H1 (cell line): ENCODE measurements around the gene LRRC25. TPM values are rescaled to one million over a fixed set of nuclear protein-coding genes. Genes with fewer than 3 reads are reported as not detected.
A peak's percentile ranks its signal among the peaks of the same experiment; 100 is the strongest.

Source experiments
- CTCF ChIA-PET: fragments of 300-600 bp; sonication (Branson Sonifier 250); formaldehyde crosslinking; loops from one replicate; lab custom pipeline; 2021; ENCODE audit not compliant: partially characterized antibody; lab: Charles Lee
- POLR2A ChIA-PET: fragments of 300-600 bp; sonication (Branson Sonifier 250); formaldehyde crosslinking; loops from one replicate; lab custom pipeline; 2021; ENCODE audit warnings: inconsistent platforms; ENCODE audit not compliant: partially characterized antibody; lab: Charles Lee
- DNase-seq, 2 experiments: peaks; one replicate each; pipeline versions ENCODE4 v3.0.0 to v3.0.0-alpha.2; 2010 to 2022; ENCODE audit warnings: low spot score in 2 of 2, low read depth in 1 of 2, mixed read lengths in 1 of 2
- FAIRE-seq: peaks from 2 replicates; lab custom pipeline; 2011; peaks lifted over from hg19 to GRCh38; lab: Jason Lieb, UNC
- H2AFZ ChIP-seq: 2 replicates; pipeline ENCODE4 v1.8.1; 2012; ENCODE audit warnings: low read length, inconsistent platforms
- H2AK5ac ChIP-seq: 2 replicates; pipeline ENCODE4 v1.6.1; 2013; ENCODE audit warnings: low read depth, low read length
- H2BK120ac ChIP-seq: replicated peaks from 2 replicates; pipeline ENCODE3; 2013; ENCODE audit warnings: low read depth, low read length, inconsistent platforms
- H2BK12ac ChIP-seq: 2 replicates; pipeline ENCODE4 v1.6.1; 2013; ENCODE audit warnings: low read depth, low read length
- H2BK15ac ChIP-seq: 2 replicates; pipeline ENCODE4 v1.6.1; 2013; ENCODE audit warnings: low read length
- H2BK20ac ChIP-seq: 2 replicates; pipeline ENCODE4 v1.6.1; 2013; ENCODE audit warnings: low read length
- H2BK5ac ChIP-seq: 2 replicates; pipeline ENCODE4 v1.6.1; 2013; ENCODE audit warnings: low read depth, low read length
- H3K14ac ChIP-seq: 2 replicates; pipeline ENCODE4 v1.6.1; 2013; ENCODE audit warnings: inconsistent platforms; ENCODE audit not compliant: insufficient read length
- H3K18ac ChIP-seq: 2 replicates; pipeline ENCODE4 v1.6.1; 2013; ENCODE audit warnings: low read length; ENCODE audit errors: extremely low read depth
- H3K23ac ChIP-seq: 2 replicates; pipeline ENCODE4 v1.6.1; 2013; ENCODE audit warnings: inconsistent platforms; ENCODE audit not compliant: insufficient read length
- H3K23me2 ChIP-seq: 2 replicates; pipeline ENCODE4 v1.6.1; 2013; ENCODE audit warnings: low read depth, low read length
- H3K27ac ChIP-seq: 2 replicates; pipeline ENCODE4 v1.6.1; 2011; ENCODE audit warnings: low read depth, low read length, inconsistent platforms
- H3K27me3 ChIP-seq, 4 experiments: replicated peaks in 1 of 4; 1 replicate in 1 of 4; 2 replicates in 3 of 4; pipeline versions ENCODE4 v1.6.1 to v1.8.1; 2011 to 2013; ENCODE audit warnings: low read length in 3 of 4, mild to moderate bottlenecking in 3 of 4, inconsistent platforms in 2 of 4, mixed read lengths in 2 of 4, moderate library complexity in 1 of 4; ENCODE audit not compliant: control insufficient read depth in 3 of 4, insufficient read depth in 3 of 4; ENCODE audit errors: extremely low read depth in 1 of 4
- H3K36me3 ChIP-seq, 4 experiments: 2 replicates each; pipeline versions ENCODE4 v1.6.1 to v1.8.1; 2011 to 2013; ENCODE audit warnings: mild to moderate bottlenecking in 4 of 4, low read length in 3 of 4, moderate library complexity in 2 of 4, control low read depth in 1 of 4, inconsistent platforms in 1 of 4; ENCODE audit not compliant: insufficient read depth in 4 of 4, control insufficient read depth in 2 of 4
- H3K4ac ChIP-seq: replicated peaks from 2 replicates; pipeline ENCODE3; 2013; ENCODE audit warnings: low read length, low read depth, mixed read lengths, inconsistent platforms; ENCODE audit not compliant: insufficient read length
- H3K4me1 ChIP-seq, 4 experiments: replicated peaks in 1 of 4; 1 replicate in 1 of 4; 2 replicates in 3 of 4; pipeline versions ENCODE4 v1.6.1 to v1.8.1; 2011 to 2013; ENCODE audit warnings: low read length in 3 of 4, inconsistent platforms in 2 of 4, mixed read lengths in 1 of 4; ENCODE audit not compliant: insufficient read depth in 4 of 4, control insufficient read depth in 3 of 4
- H3K4me2 ChIP-seq, 2 experiments: 2 replicates each; pipeline versions ENCODE4 v1.6.1 to v1.8.1; 2011 to 2013; ENCODE audit warnings: low read depth in 2 of 2, low read length in 2 of 2, control low read depth in 1 of 2, inconsistent platforms in 1 of 2, mild to moderate bottlenecking in 1 of 2; ENCODE audit not compliant: insufficient read depth in 1 of 2
- H3K4me3 ChIP-seq, 4 experiments: fragments of 200-600, 300-600 bp in 1 of 4; sonication (generic), shearing (Covaris generic), sonication (Bioruptor Twin) in 1 of 4; 2 replicates each; pipeline versions ENCODE4 v1.5.1 to v1.8.1; 2011 to 2016; ENCODE audit warnings: low read length in 4 of 4, low read depth in 3 of 4, control low read depth in 2 of 4, inconsistent platforms in 2 of 4, mild to moderate bottlenecking in 2 of 4, mixed read lengths in 1 of 4, moderate library complexity in 1 of 4; ENCODE audit not compliant: insufficient read depth in 2 of 4; ENCODE audit errors: extremely low read depth in 1 of 4
- H3K56ac ChIP-seq: replicated peaks from 2 replicates; pipeline ENCODE3; 2013; ENCODE audit warnings: low read depth, mild to moderate bottlenecking, mixed read lengths, low read length, inconsistent platforms; ENCODE audit not compliant: insufficient read length
- H3K79me1 ChIP-seq: 2 replicates; pipeline ENCODE4 v1.6.1; 2013; ENCODE audit warnings: low read depth, low read length, control low read depth
- H3K79me2 ChIP-seq, 2 experiments: 2 replicates each; pipeline versions ENCODE4 v1.6.1 to v1.8.1; 2012 to 2013; ENCODE audit warnings: low read length in 2 of 2, mild to moderate bottlenecking in 2 of 2, inconsistent platforms in 1 of 2; ENCODE audit not compliant: insufficient read depth in 2 of 2, control insufficient read depth in 1 of 2
- H3K9ac ChIP-seq, 4 experiments: replicated peaks in 1 of 4; 1 replicate in 1 of 4; 2 replicates in 3 of 4; pipeline versions ENCODE4 v1.6.1 to v1.8.1; 2011 to 2013; ENCODE audit warnings: low read depth in 3 of 4, low read length in 3 of 4, control low read depth in 2 of 4, mild to moderate bottlenecking in 2 of 4, moderate library complexity in 2 of 4, inconsistent platforms in 1 of 4; ENCODE audit errors: extremely low read depth in 1 of 4
- H3K9me3 ChIP-seq, 2 experiments: 2 replicates each; pipeline versions ENCODE4 v1.6.1 to v1.8.1; 2012 to 2013; ENCODE audit warnings: mild to moderate bottlenecking in 2 of 2, moderate library complexity in 2 of 2, control low read depth in 1 of 2, inconsistent platforms in 1 of 2, low read depth in 1 of 2, low read length in 1 of 2, mixed read lengths in 1 of 2; ENCODE audit not compliant: insufficient read depth in 2 of 2
- H4K20me1 ChIP-seq, 2 experiments: replicated peaks in 1 of 2; 2 replicates each; pipeline versions ENCODE3 to v1.8.1; 2011 to 2013; ENCODE audit warnings: inconsistent platforms in 2 of 2, low read length in 2 of 2, mild to moderate bottlenecking in 1 of 2; ENCODE audit not compliant: insufficient read depth in 2 of 2, control insufficient read depth in 1 of 2
- H4K5ac ChIP-seq: 2 replicates; pipeline ENCODE4 v1.6.1; 2013; ENCODE audit warnings: low read length, low read depth, mixed read lengths, inconsistent platforms; ENCODE audit not compliant: insufficient read length
- H4K8ac ChIP-seq: 2 replicates; pipeline ENCODE4 v1.8.0; 2013; ENCODE audit warnings: mild to moderate bottlenecking, moderate library complexity, low read length, inconsistent platforms; ENCODE audit not compliant: insufficient read depth; ENCODE audit errors: extremely low read depth
- H4K91ac ChIP-seq: replicated peaks from 2 replicates; pipeline ENCODE3; 2013; ENCODE audit warnings: low read length, mixed read lengths, inconsistent platforms; ENCODE audit not compliant: insufficient read length
- CHD1 ChIP-seq: IDR thresholded peaks from 2 replicates; pipeline ENCODE4 v1.6.1; 2012; ENCODE audit warnings: low read depth, low read length, improper control_type of control experiment
- HDAC2 ChIP-seq, 2 experiments: fragments of 300-600 bp in 1 of 2; sonication (generic) in 1 of 2; IDR thresholded peaks; 2 replicates each; pipeline ENCODE4 v1.6.1; 2011 to 2012; ENCODE audit warnings: low read depth in 2 of 2, low read length in 2 of 2, mild to moderate bottlenecking in 2 of 2, moderate library complexity in 2 of 2, borderline replicate concordance in 1 of 2, inconsistent platforms in 1 of 2
- KDM1A ChIP-seq: fragments of 200-600, 300-600 bp; sonication (generic); IDR thresholded peaks from 2 replicates; pipeline ENCODE4 v1.7.1; 2016; ENCODE audit warnings: mild to moderate bottlenecking, low read length, borderline replicate concordance
- WGBS, 2 experiments: shearing (Covaris generic) in 1 of 2; methylation state at CpG; one replicate each; pipeline versions ENCODE4 v1.1.6 to v1.1.7; 2013 to 2015; ENCODE audit warnings: low lambda C conversion rate in 2 of 2, mixed read lengths in 2 of 2, inconsistent platforms in 1 of 2, low coverage in 1 of 2, missing lambda C conversion rate in 1 of 2; ENCODE audit not compliant: insufficient replicate concordance in 2 of 2, insufficient coverage in 1 of 2, insufficient read length in 1 of 2; ENCODE audit errors: extremely low coverage in 1 of 2, missing lambda C conversion rate in 1 of 2; 5-methylcytosine and 5-hydroxymethylcytosine counted together
- polyA plus RNA-seq, 7 experiments: library from polyadenylated mRNA; depleted of rRNA in 3 of 7; stranded (reverse) in 5 of 7; unstranded in 2 of 7; fragments of >200 nt in 5 of 7; fragments of 200-250 nt in 2 of 7; gene quantifications; 1 replicate in 5 of 7; 2 replicates in 1 of 7; 4 replicates in 1 of 7; pipeline versions ENCODE4 v1.2.1 to v1.2.3, GENCODE V29; 2011 to 2013; ENCODE audit warnings: missing spikeins in 2 of 7, mixed read lengths in 2 of 7
- total RNA-seq: library from RNA; stranded (reverse); fragmentation: NEBNext Ultra II Directional; extraction: Animal tissue kit (Norgen Biotek cat#: 25700); gene quantifications from 2 replicates; pipeline ENCODE4 v1.2.1, GENCODE V29; 2021

Gene LRRC25
- total and polyA plus RNA-seq, 2 of the 8 experiments (the other 6 are each of a cell fraction or from before 2014, with no cell fraction given): 0.20 to 0.41 TPM

GRCh38 chr19:18440936-18441803 lies 43.7 kb upstream of the LRRC25 start:
- H2BK120ac ChIP-seq: no peak overlapping the region
- no peak overlapping the region; the same call in 1 of the 2 replicates for H4K8ac ChIP-seq
- H3K36me3 ChIP-seq: peaks cover 0 to 8% (median 2%) of the 10 kb centered on the region in 4 experiments; a peak in 4 of 8 replicates
- H3K18ac ChIP-seq: no peak overlapping the region
- peaks cover 0 to 14% of the 10 kb centered on the region in 2 experiments for H4K20me1 ChIP-seq
- H4K5ac ChIP-seq: no peak overlapping the region
- H2BK12ac ChIP-seq: no peak overlapping the region
- H3K9me3 ChIP-seq: no peaks in the 10 kb centered on the region
- WGBS, 2 experiments: 85% methylated on average over 19 of the region's 23 CpGs; no CpG with 5 or more reads in 1 of the 2 experiments
- H4K91ac ChIP-seq: no peak overlapping the region
- H3K79me2 ChIP-seq: no peaks in the 10 kb centered on the region
- H3K14ac ChIP-seq: no peak overlapping the region
- H3K56ac ChIP-seq: no peak overlapping the region
- FAIRE-seq (no peak), DNase-seq (no peak)
- H2BK5ac ChIP-seq: no peak overlapping the region
- 0 out of 4 replicates have a peak, but pooled peaks of 1 of the 2 experiments have one; percentile 54 for TF ChIP-seq HDAC2 (IDR thresholded peaks at IDR 0.05; ENCODE audit: borderline replicate concordance in 1 of 2, low read depth in 2 of 2, low read length in 2 of 2)
- no peak for TF ChIP-seq CHD1
- peak; percentile 68; the same call in 1 of the 2 replicates for TF ChIP-seq KDM1A
- peaks cover 5 to 22% (median 18%) of the 10 kb centered on the region in 4 experiments for H3K4me1 ChIP-seq
- H2AK5ac ChIP-seq: 0 out of 2 replicates have a peak overlapping the region, but pooled peaks have one; percentile 53
- H2AFZ ChIP-seq: no peak overlapping the region
- H3K23me2 ChIP-seq: peaks cover 16% of the 10 kb centered on the region; the same call in 1 of the 2 replicates
- no peak overlapping the region for H3K4me3 ChIP-seq
- no peaks in the 10 kb centered on the region for H3K27me3 ChIP-seq
- H3K79me1 ChIP-seq: no peaks in the 10 kb centered on the region
- no peak overlapping the region for H3K4me2 ChIP-seq
- no peak overlapping the region for H3K4ac ChIP-seq
- POLR2A ChIA-PET: interaction anchor here (0.7 to 3.4 kb wide), 11 partner anchors 9 to 337 kb away, joined by 3 to 19 read pairs (median 4); partner anchors contain the start of genes JUND, SSBP4 and UBA52
- no peak overlapping the region for H2BK15ac ChIP-seq
- CTCF ChIA-PET: interaction anchor here (1.0 to 2.4 kb wide), 10 partner anchors 7 to 79 kb away, joined by 3 to 8 read pairs (median 4); no protein-coding TSS in a partner anchor
- H2BK20ac ChIP-seq: no peak overlapping the region
- H3K23ac ChIP-seq: no peak overlapping the region
- H3K9ac ChIP-seq: no peak overlapping the region
- no peak overlapping the region for H3K27ac ChIP-seq
